OCI-LY3 (cell line): ENCODE measurements around the gene FBXW7.

ENCODE experiments used
- CTCF ChIP-seq: fragments of 200-600, 300-600 bp; sonication (generic); IDR thresholded peaks from 2 replicates; pipeline ENCODE4 v1.5.1; 2014; ENCODE audit warnings: antibody characterized with exemption, low read length, low read depth
- EZH2phosphoT487 ChIP-seq: fragments of 200-600 bp; shearing (Covaris generic); IDR thresholded peaks from 2 replicates; pipeline ENCODE4 v1.6.1; 2018; ENCODE audit warnings: antibody characterized with exemption, mixed run types, low read depth

GRCh38 chr4:152322656-152323055 lies 213.2 kb downstream of the FBXW7 start:
- TF ChIP-seq CTCF, result no peak
- TF ChIP-seq EZH2phosphoT487, result no peak
